ENCODE measurements around the gene ATXN7L1. TPM values are rescaled to one million over a fixed set of nuclear protein-coding genes. Genes with fewer than 3 reads are reported as not detected.

The ATXN7L1 gene
- total and polyA plus RNA-seq, 2 of the 13 experiments (the other 11 are each of a cell fraction or from before 2014, with no cell fraction given) = 4.1 to 7.8 TPM

- TF ChIP-seq MLXIP (CRISPR knock-in tag; IDR thresholded peaks at IDR 0.05; ENCODE audit: borderline replicate concordance) = no peak
- no peak for TF ChIP-seq ZNF776 (CRISPR knock-in tag; IDR thresholded peaks at IDR 0.05)
- no peak for TF ChIP-seq PAWR (CRISPR knock-in tag; IDR thresholded peaks at IDR 0.05; ENCODE audit: borderline replicate concordance)
- TF ChIP-seq, protein P1, sequence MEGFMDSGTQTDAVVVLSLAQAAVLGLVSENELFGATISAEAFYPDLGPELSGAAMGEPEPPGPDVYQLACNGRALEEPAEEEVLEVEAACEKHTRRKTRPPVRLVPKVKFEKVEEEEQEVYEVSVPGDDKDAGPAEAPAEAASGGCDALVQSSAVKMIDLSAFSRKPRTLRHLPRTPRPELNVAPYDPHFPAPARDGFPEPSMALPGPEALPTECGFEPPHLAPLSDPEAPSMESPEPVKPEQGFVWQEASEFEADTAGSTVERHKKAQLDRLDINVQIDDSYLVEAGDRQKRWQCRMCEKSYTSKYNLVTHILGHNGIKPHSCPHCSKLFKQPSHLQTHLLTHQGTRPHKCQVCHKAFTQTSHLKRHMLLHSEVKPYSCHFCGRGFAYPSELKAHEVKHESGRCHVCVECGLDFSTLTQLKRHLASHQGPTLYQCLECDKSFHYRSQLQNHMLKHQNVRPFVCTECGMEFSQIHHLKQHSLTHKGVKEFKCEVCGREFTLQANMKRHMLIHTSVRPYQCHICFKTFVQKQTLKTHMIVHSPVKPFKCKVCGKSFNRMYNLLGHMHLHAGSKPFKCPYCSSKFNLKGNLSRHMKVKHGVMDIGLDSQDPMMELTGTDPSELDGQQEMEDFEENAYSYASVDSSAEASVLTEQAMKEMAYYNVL (CRISPR knock-in tag; IDR thresholded peaks at IDR 0.05; ENCODE audit: borderline replicate concordance) = no peak
- no peak for TF ChIP-seq GMEB1 (CRISPR knock-in tag; IDR thresholded peaks at IDR 0.05; ENCODE audit: borderline replicate concordance)
- no peak for TF ChIP-seq ZNF337 (CRISPR knock-in tag; IDR thresholded peaks at IDR 0.05; ENCODE audit: borderline replicate concordance, low read depth)
- TF ChIP-seq AGO1 (IDR thresholded peaks at IDR 0.05; ENCODE audit: low read depth, low read length, poor library complexity, severe bottlenecking) = no peak
- TF ChIP-seq ZSCAN5A (CRISPR knock-in tag; IDR thresholded peaks at IDR 0.05; ENCODE audit: borderline replicate concordance) = no peak
- no peak for TF ChIP-seq ZNF660 (CRISPR knock-in tag; IDR thresholded peaks at IDR 0.05; ENCODE audit: borderline replicate concordance, low read depth)
- TF ChIP-seq HDAC1 (CRISPR knock-in tag; IDR thresholded peaks at IDR 0.05) = peak; percentile 53
- TF ChIP-seq HOXA5 (CRISPR knock-in tag; IDR thresholded peaks at IDR 0.05) = peak; percentile 54; the same call in 1 of the 2 replicates
- 0 out of 2 replicates have a peak, but pooled peaks have one; percentile 23 for TF ChIP-seq TOPORS (CRISPR knock-in tag; IDR thresholded peaks at IDR 0.05)
- TF ChIP-seq TFAP4 (IDR thresholded peaks at IDR 0.05; ENCODE audit: borderline replicate concordance, low read depth) = peak; percentile 3; the same call in 1 of the 2 replicates
- no peak for TF ChIP-seq MEIS1 (CRISPR knock-in tag; IDR thresholded peaks at IDR 0.05; ENCODE audit: borderline replicate concordance)
- TF ChIP-seq SIN3B (IDR thresholded peaks at IDR 0.05; ENCODE audit: low read length) = no peak
- no peak for TF ChIP-seq ZNF572 (CRISPR knock-in tag; IDR thresholded peaks at IDR 0.05)
- TF ChIP-seq MED13 (CRISPR knock-in tag; IDR thresholded peaks at IDR 0.05) = no peak
- TF ChIP-seq HIVEP1 (CRISPR knock-in tag; IDR thresholded peaks at IDR 0.05) = no peak
Observed at GRCh38 chr7:105876964-105877601, 684 bp upstream of the ATXN7L1 start (continued).
